Measurements from ENCODE around the gene ERG28.

DNA sequence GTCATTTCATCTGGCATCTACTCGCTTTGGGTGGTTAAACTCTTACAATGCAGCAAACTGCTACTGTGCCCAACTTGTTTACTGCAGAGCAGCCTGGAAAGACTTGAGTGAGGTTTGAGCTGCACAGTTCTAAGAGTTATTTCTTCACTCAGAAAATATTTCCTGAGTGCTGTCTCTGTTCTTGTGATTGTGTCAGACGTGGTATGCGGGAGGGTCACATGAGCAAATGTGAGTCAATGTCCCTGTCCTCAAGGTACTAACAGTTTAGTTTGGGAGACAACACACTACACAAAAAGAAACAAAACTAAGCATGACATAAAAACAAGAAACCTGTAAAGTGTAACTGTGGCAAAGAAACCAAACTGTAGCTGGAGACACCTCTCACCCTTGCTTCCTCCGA is 49.8 kb downstream of the ERG28 start:
- TF ChIP-seq, protein P1, sequence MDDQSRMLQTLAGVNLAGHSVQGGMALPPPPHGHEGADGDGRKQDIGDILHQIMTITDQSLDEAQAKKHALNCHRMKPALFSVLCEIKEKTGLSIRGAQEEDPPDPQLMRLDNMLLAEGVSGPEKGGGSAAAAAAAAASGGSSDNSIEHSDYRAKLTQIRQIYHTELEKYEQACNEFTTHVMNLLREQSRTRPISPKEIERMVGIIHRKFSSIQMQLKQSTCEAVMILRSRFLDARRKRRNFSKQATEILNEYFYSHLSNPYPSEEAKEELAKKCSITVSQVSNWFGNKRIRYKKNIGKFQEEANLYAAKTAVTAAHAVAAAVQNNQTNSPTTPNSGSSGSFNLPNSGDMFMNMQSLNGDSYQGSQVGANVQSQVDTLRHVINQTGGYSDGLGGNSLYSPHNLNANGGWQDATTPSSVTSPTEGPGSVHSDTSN (CRISPR knock-in tag; IDR thresholded peaks at IDR 0.05) = no peak
- TF ChIP-seq, protein P2, sequence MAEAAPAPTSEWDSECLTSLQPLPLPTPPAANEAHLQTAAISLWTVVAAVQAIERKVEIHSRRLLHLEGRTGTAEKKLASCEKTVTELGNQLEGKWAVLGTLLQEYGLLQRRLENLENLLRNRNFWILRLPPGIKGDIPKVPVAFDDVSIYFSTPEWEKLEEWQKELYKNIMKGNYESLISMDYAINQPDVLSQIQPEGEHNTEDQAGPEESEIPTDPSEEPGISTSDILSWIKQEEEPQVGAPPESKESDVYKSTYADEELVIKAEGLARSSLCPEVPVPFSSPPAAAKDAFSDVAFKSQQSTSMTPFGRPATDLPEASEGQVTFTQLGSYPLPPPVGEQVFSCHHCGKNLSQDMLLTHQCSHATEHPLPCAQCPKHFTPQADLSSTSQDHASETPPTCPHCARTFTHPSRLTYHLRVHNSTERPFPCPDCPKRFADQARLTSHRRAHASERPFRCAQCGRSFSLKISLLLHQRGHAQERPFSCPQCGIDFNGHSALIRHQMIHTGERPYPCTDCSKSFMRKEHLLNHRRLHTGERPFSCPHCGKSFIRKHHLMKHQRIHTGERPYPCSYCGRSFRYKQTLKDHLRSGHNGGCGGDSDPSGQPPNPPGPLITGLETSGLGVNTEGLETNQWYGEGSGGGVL (tag by site-specific recombination; IDR thresholded peaks at IDR 0.05) = no peak
- TF ChIP-seq, protein P3, sequence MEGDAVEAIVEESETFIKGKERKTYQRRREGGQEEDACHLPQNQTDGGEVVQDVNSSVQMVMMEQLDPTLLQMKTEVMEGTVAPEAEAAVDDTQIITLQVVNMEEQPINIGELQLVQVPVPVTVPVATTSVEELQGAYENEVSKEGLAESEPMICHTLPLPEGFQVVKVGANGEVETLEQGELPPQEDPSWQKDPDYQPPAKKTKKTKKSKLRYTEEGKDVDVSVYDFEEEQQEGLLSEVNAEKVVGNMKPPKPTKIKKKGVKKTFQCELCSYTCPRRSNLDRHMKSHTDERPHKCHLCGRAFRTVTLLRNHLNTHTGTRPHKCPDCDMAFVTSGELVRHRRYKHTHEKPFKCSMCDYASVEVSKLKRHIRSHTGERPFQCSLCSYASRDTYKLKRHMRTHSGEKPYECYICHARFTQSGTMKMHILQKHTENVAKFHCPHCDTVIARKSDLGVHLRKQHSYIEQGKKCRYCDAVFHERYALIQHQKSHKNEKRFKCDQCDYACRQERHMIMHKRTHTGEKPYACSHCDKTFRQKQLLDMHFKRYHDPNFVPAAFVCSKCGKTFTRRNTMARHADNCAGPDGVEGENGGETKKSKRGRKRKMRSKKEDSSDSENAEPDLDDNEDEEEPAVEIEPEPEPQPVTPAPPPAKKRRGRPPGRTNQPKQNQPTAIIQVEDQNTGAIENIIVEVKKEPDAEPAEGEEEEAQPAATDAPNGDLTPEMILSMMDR (tag by site-specific recombination; IDR thresholded peaks at IDR 0.05) = no peak
- TF ChIP-seq ZFP41 (tag by site-specific recombination; IDR thresholded peaks at IDR 0.05; ENCODE audit: borderline replicate concordance) = no peak

Data from HEK293 (cell line).